GM21786 (cell line): ENCODE results near the gene FBXO47.

ENCODE experiments used
- ATAC-seq: cut with Tn5 transposase; IDR thresholded peaks from one replicate; pipeline ENCODE4 v1.9.1; 2021; ENCODE audit not compliant: unreplicated experiment

Gene FBXO47

DNA sequence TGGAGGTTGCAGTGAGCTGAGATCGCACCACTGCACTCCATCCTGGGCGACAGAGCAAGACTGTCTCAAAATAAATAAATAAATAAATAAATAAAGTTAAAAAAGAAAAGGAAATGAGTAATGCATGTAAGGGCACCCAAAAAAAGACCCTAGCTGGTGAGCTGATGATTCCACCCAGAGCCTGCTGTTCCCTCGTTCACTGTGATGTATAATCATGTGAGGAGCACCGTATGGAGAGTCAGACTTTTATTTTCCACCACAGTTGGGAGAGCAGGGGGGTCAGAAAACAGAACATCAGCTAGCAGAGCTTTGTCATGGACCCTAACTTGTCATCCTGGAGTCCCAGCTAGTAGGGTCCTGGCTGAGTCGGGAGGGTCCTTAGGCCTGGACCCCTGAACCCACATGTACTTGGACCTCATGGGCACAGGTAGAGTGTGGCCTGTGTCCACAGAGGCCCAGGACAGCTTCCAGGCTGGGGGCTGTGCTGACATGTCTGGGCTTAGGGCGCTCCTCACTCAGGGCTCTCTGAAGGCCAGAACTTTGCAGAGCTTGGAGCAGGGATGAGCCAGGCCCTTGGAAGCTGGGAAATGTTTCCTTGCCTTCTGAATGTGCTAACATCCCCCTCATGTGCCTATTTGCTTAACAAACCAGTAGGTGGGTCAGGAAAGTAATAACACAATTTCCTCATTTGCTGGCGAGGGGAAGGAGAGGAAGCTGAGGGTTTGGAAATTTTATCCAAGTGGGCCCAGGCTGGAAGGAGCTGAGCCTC, 60.6 kb downstream of the FBXO47 start:
- ATAC-seq: no peak

DNA sequence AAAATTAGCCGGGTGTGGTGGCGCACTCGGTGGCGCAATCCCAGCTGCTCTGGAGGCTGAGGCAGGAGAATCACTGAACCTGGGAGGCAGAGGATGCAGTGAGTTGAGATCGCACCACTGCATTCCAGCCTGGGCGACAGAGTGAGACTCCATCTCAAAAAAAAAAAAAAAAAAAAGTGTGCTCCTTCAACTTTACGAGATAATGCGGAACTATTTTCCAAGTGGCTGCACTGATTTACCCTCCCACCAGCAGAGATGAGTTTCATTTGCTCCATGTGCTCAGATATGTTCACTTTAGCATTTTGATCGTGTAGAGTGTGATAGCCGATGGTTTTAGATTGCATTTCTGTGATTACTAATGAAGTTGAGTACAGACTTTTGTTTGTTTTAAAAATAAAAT, 61.8 kb downstream of the FBXO47 start:
- ATAC-seq: no peak

DNA sequence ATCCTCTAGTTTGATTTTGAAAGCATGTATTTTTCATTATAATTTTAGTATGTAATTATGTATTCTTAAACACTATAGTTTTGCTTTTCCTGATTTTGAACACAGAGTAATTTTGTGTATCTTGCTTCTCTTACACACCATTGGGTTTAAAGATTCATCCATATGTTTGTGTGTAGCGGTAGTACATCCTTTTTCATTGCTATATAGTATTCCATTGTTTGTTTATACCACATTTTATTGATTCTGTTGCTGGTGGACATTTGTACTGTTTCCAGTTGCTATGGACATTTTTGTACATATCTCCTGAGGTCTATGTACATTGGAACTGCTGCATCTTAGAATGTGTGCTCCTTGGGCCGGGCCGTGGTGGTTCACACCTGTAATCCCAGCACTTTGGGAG, 62.3 kb downstream of the FBXO47 start:
- ATAC-seq: no peak

DNA sequence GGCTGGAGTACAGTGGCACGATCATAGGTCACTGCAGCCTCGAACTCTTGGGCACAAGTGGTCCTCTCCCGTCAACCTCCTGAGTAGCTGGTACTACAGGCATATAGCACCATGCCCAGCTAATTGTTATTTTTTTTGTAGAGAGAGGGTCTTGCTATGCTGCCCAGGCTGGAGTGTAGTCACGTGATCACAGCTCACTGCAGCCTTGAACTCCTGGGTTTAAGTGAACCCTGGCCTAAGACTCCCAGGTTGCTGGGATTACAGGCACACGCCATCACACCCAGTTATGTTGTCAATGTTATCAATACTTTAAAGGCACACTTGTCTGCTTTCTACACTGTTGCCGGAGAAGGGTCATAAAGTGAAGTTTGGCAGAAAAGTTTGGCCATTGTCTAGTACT, 63.8 kb downstream of the FBXO47 start:
- ATAC-seq: no peak

DNA sequence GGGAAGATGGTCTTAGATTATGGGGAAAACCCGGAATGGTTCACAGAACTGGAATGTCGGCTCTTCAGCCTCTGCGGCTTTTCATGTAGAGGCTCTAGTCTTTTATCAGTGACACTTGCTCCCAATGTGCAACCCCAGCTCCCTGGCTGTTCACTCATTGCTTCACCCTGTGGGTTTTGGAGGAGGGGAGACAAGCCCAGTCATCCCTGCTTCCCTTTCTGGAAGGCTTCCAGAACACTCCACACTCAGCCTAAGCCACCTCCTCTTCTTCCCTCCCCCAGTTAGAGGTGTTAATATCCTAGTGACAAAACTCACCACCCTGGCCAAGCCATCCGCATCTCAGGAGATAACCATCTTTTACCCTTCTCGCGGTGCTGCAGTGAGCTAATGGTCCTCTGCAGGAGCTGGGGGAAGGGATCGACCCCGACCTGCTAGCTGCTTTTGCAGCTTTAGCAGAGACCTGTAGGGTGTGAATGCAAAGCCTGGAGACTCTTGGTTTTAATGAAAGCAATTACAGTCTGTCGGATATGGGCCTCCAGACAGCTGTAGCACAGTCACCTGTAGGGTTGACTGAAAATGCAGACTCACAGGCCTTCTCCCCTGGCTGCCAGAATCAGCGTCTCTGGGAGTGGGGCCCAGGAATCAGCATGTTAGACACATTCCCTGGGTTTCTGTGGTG, 66.1 kb downstream of the FBXO47 start:
- ATAC-seq: no peak

DNA sequence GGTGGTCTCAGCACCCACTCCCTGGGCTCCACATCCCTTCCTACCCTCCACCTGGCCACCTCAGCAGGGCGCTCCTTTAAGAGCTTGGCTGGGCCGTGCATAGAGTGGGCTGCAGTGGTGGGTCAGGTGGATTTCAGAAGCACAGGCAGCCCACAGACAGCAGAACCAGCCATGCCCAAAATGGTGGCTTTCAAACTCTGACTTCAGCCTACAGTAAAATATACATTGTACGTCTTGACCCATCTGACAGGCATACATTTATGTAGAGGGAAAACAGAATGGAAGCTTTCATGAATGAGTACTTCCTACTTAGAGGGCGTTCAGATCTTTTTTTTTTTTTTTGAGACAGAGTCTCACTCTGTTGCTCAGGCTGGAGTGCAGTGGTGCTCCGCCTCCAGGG, 67.8 kb downstream of the FBXO47 start:
- no peak for ATAC-seq

DNA sequence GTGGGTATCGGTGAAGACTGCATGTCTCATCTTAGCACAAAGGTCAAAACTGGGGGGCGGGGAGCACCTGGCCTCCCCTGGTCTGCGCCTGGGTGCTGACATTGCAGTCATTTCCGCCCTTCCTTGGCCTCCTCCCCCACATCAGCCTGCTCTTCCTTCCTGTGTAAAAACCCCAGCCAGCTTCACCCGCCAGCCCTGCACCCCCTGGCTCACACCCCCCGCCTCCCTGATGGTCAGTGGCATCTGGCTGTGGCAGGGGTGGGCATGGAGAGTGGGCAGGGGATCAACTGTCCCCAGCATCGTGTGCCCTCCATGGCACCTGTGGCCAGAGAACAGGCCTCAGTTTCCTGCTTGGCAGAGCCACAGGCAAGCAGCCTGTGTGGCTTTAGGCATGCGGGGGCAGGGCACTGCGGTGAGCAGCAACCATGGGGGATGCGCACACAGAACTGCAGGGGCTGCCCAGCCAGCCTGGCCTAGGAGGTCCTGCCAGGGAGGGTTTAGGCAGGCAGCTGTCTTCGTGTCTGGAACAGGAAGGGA, 68.3 kb downstream of the FBXO47 start:
- ATAC-seq: peak; percentile 77

DNA sequence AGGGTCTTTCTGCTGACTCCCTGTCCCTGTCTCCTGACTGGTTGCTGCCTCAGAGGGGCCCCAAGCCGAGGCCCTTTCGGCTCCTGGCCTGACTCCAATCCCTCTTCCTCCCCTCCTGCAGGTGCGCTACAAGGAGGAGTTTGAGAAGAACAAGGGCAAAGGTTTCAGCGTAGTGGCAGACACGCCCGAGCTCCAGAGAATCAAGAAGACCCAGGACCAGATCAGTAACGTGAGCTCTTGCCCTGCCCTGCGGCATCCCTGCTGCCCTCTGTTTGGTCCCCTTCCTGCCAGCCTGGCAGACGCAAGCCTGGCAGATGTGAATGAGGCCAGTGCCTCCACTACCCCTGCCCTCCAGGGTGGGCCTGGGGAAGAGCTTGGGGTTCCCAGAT, 68.9 kb downstream of the FBXO47 start:
- peak; percentile 16 for ATAC-seq

DNA sequence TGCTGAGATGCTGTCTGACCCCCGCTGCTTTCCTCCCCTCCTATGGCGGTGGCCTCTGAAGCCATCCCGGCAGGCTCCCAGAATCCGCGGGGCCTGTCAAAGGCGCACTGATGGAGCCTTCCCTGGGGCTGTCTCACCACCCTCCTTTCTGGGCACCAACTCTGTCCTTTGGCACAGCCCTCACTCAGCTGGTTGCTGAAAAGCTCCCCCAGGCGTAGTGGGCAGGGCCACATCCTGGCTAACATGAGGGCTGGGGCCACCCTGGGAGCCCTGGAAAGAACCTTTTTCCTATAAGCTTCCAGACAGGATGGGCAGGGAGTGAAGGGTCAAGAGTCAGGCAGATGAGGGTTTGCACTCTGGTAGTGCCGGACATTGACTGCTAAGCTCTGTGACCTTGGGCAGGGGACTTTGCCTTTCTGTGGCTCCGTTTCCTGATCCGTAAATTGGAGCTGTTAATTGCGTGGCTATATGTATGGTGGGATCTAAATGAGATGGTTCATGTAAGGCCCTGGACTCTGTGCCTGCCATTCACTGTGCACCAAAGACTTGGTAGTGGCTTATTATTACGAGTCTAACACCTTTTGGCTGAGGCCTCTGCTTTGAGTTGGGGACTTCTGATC, 69.4 kb downstream of the FBXO47 start:
- ATAC-seq: no peak

DNA sequence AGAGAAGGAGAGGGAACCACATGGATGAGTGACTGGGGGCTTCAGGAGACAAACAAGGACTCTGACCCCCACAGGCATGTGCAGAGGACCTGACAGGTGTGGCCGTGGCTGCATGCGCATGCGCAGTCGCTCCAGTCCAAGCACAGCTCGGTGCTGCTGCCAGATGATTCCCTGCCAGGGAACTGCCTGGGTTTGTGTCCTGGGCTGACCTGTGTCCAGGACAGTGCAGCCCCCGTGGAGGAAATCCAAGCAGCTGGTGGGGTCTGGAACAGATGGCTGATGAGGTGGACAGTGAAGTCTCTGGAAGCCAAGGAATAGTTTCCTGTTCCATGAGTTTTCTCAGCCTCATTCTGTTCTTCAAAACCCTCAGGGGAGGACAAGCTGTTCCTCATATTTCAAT, 70.0 kb downstream of the FBXO47 start:
- ATAC-seq: no peak

DNA sequence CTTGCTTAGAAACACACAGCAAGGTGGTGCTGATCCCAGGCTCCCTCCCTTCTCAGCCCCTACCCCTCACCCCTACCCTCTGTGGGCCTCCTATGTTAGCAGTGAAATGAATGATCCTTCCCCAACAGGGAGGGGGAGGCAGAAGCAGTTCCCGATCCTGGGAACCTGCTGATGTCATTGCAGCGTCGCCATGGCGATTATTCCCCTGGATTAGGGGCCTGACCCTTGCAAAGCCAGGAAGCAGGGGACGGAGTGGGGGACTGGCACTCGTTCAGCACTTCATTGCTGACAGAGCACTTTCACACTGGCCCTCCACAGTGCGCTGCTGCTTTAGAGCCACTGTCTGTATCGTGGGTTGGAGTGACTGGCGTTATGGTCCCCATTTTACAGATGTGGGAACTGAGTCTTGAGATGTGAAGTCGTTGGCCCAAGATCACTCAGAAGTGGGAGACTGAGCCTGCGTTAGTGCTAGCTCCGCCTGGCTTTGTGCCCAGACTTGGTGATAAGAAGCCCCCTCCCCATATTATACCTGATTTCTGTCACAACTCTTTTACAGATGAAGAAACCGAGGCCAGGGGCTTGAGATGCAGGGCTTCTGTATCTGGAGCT, 70.8 kb downstream of the FBXO47 start:
- ATAC-seq: no peak

DNA sequence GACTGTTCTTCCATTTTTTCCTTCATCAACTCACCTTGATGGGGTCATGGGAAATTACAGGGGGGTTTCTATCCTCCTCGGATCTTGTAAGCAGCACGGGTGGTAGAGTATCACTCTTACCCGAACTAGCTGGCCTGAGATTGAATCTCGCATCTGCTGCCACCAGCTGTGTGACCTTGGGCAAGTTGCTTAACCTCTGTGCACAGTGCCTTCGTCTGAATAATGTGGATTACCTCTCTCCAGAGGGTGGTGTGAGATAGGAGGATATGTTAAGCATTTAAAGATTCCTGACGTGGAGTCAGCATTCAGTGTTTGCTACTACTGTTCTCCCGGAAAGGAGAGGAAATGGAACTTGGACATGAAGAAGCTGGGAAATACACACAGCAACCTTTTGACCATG, 72.9 kb downstream of the FBXO47 start:
- no peak for ATAC-seq

DNA sequence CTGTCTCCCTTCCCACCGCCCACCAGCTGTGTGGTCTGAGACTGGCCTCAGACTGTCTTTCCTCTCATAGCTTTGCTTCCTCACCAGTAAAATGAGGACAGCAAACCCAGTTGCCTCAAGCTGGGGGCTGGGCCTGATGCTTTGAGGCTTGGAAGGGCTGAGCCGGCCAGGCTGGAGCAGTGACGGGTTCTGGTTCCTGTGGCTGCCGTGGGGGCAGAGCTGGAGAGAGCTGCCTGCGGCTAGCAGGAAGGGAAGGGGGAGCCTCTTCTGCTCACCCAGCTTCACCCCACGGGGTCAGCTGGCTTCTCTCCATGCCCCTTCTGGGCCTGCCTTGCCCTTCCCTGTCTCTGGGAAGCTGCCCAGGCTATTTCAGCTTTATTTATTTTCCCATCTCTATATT, 73.6 kb downstream of the FBXO47 start:
- no peak for ATAC-seq

DNA sequence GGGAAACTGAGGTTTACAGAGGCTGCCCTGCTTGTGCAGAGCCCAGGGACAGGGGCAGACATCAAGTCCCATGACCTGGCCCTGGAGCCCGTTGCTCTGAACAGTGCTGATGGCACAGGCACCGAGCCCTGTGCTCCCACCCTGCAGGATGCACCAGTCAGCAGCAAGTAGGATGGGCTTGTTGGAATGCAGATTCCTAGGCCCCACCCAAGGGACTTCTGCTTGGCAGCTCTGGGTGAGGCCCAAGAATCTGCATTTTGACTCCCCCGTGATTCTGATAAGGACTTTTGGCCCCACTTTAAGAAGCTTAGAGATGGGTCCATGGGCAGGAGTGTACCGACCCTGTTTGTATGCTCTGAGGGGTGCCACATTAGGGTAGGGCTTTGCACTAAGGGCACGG, 74.1 kb downstream of the FBXO47 start:
- no peak for ATAC-seq

DNA sequence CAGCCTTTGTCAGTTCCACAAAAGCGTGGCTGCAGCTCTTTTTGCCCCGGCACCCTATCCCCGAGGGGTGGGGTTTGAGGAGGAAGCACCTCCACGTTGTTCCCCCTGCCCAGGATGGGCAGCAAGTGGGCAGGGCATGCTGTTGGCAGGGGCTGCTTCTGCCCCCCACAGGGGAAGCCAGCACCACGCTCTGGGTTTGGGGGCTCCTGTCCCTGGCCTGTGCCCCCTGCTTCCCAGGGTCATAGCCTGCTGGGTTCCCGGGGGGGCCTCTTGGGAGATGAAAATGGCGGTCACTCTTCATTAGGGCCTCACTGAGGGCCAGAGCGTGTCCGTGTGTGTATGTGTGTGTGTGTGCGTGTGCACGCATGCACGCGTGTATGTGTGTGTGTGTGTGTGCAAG, 74.6 kb downstream of the FBXO47 start:
- no peak for ATAC-seq

DNA sequence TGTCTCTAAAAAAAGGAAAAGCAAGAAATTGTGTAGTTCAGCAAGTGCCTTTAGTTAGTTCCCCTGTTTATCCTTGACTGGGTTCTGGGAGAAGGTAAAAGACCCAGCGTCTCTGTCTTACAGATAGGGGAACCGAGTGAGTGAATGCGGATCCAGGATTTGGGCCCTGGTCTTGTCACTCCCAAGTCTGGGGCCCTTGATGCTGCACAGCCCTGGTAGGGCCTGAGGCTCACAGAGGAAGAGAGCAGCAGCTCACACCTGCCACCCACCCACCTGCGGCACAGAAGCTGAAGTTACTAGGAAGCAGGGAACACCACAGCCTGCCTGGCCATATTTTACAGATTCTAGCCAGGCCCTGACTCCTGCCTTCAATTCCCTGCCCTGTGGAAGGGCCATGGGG, 75.1 kb downstream of the FBXO47 start:
- ATAC-seq: no peak

DNA sequence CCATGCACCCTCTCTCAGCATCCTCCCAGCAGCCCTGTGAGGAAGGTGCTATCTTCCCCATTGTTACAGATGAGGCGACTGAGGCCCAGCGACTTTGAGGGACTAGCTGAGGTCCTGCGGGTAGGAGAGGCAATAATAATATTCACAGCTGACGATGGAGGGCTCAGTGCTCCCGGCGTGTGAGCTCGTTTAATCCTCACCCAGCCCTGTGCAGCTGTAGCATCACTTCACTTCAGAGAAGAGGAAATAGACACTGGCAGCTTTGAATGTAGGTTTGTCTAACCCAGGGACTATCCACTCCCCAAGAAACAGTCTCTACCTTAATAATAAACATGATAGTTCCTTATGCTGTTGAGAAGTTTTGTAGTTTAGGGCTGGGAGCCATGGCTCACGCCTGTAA, 75.8 kb downstream of the FBXO47 start:
- ATAC-seq: no peak

DNA sequence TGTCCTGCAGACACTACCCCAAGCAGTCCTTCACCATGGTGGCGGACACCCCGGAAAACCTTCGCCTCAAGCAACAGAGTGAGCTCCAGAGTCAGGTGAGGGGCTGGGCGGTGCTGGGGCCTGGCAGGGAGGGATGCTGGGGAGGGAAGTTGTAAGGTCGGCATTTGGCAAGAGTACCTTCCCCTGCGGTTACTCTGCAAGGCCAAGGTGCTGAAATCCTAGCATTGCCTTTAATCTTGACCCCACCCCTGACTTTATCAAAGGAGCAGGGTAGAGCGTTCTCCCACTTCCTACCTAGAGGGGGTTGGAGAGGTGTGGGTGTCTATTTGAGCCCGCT, 76.8 kb downstream of the FBXO47 start:
- no peak for ATAC-seq

DNA sequence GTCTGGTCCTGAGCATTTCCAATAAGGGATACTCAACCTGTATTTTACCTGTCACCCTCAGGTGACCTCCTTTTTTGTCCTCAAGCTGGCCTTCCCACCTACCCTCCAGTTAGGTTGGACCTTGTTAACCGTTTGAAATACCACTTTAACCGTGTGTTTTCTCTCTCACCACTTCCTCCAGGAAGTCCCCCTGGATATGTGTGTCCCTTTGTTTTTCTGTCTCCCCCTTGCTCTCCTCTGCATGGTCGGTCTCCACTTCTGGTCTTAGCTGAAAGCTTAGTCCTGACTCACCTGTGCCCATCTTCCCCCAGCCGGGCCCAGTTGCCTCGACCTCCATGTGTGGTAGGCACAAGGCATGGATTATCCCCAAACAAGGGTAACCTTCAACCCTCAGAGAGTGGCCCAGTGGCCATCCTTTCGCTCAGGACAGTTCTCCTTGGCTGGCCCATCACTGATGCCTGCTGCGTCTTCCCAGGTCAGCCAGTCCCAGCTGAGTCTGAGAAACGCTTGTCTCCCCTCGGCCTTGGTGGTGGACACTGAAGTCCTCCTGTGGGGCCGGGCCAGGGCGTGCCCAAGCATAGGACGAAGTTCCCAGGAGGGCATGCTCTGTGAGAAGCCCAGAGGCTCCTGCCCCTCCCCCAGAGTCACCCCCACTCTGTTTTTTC, 77.3 kb downstream of the FBXO47 start:
- no peak for ATAC-seq

DNA sequence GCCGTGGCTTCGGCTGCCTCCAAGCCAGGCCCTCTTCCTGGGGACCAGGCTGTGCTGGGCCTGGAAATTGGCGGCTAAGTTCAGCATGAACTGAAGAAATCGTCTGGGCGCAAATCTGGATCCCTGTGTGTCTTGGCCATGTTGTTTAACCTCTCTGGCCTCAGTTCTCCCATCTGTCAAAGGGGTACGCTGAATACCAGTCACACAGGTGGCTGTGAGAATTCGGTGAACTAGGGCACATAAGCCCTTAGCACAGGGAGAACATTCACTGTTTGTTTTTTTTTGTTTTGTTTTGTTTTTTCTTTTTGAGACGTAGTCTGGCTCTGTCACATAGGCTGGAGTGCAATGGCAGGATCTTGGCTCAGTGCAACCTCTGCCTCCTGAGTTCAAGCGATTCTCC, 78.4 kb downstream of the FBXO47 start:
- ATAC-seq: no peak

DNA sequence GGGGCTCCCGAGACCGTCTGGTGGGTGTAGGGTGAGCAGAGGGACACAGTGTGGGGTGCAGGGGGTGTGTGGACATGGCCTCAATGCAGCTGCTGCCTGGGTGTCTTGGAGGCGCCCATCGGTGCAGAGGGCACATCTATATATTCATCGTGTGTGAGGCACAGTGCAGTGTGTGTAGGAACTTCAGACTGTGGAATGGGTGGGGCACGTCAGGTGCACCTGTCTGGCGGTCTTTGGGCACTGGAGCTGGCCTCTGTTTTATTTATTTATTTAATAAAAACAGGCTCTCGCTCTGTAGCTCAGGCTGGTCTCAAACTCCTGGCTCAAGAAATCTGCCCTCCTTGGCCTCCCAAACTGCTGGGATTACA, 80.6 kb downstream of the FBXO47 start:
- ATAC-seq: no peak
